GM21619 (cell line): ENCODE data around the gene PLXDC2.
"Not testable (repeated sequence)": the region's sequence is repeated elsewhere in the genome, so short reads cannot be mapped to it uniquely, and the experiment has no call there.

Experiments used
- ATAC-seq: cut with Tn5 transposase; IDR thresholded peaks from one replicate; pipeline ENCODE4 v1.9.1; 2021; ENCODE audit not compliant: unreplicated experiment

PLXDC2 gene

DNA sequence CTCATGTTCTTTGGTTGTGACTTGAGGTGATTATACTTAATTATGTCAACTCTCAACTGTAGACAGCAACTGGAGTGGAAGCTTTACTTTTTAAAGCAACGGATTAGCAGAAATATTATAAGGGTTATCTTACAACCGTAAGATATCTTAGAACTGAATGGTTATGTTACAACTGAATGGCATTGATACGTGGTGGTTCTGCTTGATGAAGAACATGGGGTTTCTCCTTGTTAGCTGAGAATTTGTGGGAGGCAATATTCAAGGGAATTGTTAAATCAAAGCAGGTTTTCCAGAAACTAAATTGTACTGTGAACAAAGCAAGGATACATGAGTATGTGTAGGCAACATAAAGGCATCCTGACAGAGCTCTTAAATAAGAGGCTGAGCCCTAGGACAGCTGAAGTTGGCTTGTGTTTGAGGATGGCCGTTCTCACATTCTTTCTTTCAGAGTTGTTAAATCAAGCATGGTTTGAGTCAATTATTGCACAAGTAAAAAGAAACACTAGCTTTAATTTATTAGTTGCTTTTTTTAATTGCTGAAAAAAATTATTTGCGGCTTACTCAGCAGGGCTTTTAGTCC is 350.0 kb downstream of the PLXDC2 start:
- ATAC-seq = no peak

DNA sequence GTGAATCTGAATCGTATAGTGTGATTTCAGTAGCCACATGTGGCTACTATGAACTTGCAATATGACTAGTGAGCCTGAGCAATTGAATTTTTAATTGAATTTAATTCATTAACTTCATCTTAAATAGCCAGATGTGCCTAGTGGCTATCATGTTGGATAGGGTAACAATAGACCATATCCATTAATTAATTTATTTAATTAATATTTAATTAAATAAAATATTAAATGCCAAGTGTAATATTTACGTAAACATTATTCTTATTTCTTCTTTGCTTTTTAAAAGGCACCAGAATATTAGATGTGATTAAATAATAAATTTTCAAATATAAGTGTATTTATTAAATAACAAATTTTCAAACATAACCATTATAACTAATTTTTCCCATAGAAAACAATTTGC is 354.4 kb downstream of the PLXDC2 start:
- ATAC-seq = no peak

DNA sequence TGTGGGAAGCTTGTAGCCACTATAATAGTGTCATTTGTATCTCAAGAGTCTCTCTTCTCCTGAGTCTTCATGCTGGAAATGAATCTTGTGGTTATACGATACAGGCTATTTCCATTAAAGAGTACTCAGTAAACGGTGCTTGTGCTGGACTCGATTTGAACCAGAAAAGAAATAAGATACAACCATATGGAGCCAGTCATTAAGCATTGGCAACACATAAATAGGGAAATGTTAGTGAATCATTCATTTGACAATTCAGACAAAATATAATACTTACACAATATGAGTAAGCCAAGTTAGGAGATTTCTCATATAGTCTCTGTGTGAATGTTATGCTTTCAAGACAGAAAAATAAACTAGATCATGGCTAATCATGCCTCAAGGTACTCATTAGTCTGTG is 356.8 kb downstream of the PLXDC2 start:
- no peak for ATAC-seq

DNA sequence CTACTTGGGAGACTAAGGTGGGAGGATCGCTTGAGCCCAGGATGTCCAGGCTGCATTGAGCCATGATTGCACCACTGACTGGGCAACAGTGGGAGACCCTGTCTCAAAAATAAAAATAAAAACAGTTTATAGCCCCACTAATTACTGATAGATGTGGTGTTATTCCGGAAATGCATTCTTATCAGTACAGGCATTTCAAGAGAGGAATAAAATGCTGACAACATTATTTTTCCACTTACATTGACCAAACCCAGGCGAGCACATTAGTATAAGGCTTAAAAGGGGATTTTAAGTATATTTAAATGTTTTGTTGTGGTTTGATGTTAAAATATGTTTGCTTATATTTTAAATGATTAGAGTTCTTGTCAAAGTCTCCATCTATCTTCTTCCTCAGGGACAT is 359.5 kb downstream of the PLXDC2 start:
- no peak for ATAC-seq

DNA sequence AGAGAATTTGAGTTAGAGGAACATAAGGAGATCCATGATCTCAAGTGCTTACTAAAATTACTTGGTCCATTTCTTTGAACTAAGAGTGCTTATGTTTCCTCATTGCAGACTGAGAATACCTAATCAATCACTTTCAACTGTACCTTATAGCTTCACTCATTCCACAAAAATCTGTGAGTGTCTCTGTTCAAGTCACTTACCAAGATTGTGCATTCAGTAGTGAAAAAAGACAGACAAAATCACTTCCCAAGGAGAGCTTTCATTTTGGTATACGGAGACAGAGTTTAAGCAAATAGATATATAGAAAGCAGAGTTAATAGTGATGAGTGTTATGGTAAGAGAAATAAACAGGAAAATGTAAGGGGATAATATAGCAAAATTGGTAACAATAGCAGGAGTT is 364.5 kb downstream of the PLXDC2 start:
- ATAC-seq = no peak

DNA sequence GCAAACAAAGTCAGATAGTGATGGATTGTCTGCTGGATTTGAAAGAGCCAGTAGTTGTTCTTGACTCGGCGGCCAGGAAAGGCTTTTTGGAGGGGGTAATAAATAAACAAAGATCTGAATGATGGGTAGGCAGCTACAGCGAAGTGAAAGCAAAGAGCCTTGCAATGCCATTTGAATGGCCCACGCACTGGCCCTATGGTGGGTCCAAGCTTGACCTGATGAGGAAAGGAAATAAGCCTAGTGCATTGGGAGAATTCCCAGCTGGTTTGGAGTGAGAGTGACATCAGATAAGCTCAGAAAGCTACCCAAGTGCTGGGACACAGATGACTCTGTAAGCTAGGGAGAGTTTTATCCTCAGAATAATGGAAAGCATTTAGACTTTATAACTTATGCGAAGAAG is 365.2 kb downstream of the PLXDC2 start:
- no peak for ATAC-seq

DNA sequence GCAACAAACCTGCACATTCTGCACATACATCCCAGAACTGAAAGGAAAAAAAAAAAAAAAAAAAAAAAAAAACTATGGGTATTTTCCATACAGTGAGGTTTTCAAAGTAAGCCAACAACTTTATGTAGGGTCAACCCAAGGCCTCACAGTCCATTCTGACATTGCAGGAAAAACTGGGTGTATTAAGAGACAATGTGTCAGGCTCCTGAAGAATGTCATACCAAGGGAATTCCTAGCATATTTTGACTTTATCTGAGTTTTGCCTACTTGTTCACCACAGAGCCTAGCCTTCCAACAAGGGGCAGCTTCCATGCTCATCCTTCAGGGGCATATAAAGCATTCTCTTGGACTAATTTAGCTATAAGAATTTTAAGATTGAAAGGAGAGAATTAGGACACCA is 368.9 kb downstream of the PLXDC2 start:
- ATAC-seq = no peak

DNA sequence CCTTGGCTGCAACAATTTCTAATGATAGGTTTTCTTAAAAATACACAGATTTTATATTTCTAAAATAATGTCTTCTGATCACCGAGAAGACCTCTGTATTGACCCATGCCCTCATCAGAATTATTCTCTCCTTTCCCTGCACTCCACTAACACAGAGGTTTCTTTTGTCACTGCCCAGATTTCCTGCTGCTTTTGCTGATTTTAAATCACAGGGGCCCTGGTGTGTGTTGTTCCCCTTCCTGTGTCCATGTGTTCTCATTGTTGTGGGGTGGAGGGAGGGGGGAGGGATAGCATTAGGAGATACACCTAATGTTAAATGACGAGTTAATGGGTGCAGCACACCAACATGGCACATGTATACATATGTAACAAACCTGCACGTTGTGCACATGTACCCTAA is 375.2 kb downstream of the PLXDC2 start:
- not testable (repeated sequence) for ATAC-seq

DNA sequence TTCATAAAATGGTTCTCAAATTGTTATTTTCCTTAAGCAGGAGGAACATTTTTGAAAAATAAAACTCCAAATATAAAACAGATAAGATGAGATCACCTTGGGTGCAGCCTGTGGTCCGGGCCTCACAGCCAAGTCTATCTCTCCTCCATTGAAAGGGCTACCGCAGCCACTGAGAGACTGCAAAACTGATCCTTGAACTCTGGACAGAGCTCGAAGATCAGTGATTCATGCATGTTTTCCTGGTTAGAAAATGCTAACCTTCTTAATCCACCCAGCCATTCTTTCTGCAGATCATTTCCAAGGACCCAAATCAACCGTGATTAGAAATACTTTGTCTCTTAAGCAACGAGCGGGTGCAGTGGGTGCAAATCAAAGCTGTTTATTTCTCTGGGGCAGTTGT is 378.8 kb downstream of the PLXDC2 start:
- ATAC-seq = no peak

DNA sequence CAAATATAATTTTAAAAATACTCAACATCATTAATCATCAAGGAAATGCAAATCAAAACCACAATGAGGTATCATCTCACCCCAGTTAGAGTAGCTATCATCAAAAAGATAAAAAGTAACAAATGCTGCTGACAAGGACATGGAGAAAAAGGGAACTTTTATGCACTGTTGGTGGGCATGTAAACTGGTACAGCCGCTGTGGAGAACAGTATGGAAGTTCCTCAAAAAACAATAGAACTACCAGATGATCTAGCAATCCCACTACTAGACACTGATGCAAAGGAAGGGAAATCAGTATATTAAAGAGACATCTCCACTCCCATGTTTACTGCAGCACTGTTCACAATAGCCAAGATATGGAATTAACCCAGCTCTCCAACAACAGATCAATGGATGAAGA is 384.5 kb downstream of the PLXDC2 start:
- no peak for ATAC-seq

DNA sequence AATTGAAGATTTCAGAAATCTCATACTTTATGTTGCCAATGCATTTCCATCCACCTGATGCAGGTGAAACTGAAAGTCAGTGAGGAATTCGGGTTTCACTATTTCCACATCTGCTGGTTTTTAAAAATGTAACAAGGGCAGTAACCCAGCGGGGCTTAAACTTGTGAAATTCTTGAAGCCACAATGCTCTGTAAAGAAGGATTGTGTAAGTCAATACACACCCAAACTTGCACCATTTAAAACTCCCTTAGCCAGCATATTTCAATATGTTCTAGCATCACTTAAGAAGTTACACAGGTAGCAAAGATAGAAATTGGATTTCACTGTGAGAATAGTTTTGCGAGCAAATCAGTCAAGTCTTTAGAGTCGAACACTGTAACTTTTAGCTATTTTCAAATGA is 386.1 kb downstream of the PLXDC2 start:
- ATAC-seq = no peak

DNA sequence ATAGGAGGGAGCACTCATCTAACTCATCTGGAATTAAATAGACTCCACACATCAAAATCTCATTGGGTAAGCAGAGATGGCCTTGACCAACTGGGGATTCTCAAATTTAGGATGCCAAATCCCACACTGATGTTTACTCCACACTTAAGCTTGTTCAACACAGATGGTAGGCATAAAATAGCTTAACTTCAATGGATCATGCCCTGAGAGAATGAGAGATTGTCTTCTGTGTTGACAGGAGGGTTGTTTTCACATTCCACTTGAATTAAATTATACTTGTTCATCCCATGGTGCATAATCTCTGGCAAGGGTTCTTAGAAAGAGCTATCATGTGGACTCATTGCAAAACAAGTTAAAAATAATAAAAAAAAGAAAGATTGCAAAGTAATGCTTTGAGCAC is 391.4 kb downstream of the PLXDC2 start:
- no peak for ATAC-seq

DNA sequence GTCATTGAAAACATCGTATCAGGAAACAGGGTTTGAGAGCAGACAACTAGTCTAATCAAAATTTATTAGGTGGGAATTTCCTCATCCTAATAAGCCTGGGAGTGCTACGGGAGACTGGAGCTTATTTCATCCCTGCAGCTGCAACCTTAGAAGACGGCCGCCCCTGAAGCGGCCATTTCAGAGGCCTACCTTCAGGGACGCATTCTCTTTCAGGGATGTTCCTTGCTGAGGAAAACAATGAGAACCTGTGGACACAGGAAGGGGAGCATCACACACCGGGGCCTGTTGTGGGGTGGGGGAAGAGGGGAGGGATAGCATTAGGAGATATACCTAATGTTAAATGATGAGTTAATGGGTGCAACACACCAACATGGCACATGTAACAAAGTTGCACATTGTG is 392.9 kb downstream of the PLXDC2 start:
- not testable (repeated sequence) for ATAC-seq

DNA sequence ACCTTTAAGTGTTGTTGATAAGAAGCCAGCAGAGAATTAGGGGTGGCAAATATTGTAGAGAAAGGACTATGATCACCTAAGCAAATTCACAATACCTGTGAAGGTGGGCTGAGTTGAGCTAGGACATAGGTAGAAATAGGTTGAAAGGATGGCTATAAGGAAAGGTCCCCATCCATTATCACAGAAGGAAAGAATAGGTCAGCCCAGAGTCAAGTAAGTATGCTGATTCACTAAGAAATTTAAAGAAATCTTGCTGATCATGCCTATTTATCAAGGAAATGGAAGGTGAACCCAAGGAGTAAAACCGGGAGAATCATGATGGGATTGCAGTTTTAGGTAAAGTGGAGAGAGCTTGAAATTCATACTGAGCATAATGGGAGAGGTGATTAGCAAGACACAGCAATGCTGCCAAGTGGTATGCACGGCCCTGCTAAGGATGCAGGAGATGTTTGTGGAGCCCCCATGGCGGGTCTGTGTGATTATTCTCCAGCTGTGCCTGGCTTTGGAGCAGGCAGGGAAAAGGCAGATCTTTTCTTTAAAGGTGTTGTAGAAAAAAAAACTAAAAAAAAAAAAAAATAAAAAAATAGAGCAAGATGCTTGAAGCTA is 399.4 kb downstream of the PLXDC2 start:
- no peak for ATAC-seq

DNA sequence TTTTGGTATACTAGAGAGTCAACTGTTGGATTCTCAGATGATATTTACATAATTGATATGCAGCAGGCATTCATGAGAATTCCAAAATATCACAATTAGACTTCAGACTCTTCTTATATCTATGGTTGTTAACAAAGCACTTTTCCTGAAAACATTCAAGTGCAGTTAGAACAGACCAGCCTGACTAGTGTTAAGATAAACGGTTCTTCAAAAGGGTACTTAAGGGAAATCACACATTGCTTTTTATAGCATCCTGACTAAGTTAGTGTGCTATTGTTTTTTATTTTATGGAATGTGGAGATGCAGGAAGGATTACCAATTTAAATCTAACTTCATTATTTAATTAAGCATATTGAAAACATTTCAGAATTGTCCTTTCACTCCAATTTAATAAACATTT is 405.1 kb downstream of the PLXDC2 start:
- no peak for ATAC-seq

DNA sequence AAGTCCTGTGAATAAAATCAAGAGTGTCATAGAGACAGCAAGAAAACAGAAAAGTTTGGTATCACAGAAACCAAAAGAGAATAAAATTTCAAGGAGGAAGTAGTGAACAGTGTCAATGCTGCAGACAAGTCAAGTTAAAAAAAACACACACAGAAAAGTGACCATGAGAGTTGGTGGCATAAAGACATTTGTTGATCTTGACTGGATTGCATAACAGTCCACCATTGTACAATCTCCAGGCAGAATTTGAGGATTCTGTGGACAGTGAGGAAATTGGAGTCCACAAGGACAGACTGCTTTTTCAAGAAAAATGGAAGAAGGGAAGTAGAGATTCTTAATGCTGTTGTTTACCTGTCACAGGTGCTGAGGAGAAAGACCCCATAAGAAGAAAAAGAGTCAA is 412.5 kb downstream of the PLXDC2 start:
- ATAC-seq = no peak

DNA sequence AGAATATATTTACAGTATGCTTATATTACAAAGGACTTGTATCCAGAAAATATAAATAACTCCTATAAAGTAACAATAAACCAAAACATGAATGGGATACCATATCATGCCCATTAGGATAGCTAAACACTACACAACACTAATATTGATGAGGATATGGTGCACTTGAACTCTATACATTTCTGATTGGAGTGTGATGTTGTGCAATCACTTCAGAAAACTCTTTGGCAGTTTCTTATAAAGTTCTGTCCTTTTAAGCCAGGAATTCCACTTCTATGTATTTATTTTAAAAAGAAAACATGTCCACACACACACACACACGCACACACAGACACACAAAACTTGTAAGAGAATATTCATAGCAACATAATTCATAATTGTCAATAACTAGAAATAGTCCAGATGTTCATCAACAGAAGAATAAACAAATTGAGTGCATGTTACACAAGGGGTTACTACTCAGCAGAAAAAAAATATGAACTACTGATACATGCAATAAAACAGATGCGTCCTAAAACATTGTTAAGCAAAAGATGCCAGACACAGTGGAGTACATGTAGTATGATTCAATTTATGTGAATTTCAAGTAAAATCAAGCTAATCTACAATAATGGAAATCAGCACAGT is 416.0 kb downstream of the PLXDC2 start:
- no peak for ATAC-seq

DNA sequence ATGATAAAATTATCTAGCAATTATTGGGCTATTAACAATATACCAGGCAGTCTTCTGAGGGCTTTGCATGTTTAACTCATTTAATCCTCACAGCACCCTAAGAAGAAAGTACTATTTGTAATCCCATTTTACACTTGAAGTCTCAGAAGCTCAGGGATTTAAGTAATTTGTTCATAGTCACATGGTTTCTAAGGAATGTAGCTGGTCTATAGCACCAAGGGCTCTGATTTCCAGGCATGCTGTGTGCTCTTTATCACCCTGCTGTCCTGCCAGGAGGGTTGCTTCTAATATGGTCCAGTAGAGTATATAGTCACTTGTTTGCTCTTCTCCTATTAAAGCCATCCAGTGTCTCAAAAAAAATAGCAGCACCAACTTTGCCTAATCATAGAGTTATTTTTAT is 417.2 kb downstream of the PLXDC2 start:
- ATAC-seq = no peak

DNA sequence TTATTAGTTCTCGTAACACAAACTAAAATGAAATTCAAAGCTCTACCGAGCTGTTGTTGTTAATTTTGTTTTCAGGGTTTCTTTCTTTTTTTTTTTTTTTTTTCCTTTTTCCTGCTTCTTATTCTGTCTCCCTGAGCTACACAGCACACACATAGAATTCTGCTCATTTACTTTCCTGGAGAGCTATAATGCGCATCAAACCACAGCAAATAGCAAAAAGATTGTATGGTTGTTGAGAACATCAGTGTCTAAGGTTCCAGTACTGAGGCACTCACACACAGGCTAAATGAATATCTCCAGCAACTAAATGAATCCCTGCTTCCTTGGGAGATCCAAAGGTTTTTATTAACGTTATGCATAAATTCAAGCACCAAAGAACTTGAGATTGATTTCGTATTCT is 418.3 kb downstream of the PLXDC2 start:
- no peak for ATAC-seq

DNA sequence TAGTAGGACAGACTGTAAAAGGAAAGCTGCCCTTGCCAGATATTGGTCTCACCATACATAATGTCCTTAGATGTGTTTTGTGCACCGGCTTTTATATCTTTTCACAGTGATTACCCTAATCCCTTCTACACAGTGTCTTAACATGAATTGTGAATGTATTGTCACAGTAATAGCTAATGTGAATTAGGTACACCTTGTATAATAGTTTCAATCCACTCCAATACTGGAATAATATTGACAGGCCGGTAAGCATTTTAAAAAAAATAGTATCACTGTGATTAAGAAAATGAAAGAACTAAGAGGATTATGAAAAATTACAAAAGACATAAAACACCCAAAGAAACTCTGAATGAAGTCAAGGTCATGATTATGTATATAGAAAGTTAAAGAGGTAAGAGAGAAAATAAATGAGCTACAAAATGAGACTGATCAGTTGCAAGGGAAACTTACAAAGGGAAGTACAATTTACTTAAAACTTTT is 420.9 kb downstream of the PLXDC2 start:
- no peak for ATAC-seq

DNA sequence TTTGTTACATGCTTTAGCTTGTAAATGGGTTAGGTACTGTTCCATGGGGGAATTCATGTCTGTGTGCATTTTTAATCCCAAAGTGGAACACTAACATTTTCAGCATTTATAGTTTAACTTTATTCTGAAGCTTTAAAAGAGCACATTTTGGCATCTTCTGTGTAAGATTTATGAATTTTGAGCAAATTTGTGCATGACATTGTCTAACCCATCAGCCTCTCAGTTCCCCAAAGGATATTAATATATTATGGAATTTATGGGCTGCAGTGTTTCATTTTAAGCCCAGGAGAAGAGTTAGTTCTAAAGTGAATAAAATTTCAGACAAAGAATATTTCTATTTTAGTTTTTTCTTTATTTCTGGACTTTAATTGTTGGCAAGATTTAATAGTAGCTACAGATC is 421.4 kb downstream of the PLXDC2 start:
- ATAC-seq = no peak

DNA sequence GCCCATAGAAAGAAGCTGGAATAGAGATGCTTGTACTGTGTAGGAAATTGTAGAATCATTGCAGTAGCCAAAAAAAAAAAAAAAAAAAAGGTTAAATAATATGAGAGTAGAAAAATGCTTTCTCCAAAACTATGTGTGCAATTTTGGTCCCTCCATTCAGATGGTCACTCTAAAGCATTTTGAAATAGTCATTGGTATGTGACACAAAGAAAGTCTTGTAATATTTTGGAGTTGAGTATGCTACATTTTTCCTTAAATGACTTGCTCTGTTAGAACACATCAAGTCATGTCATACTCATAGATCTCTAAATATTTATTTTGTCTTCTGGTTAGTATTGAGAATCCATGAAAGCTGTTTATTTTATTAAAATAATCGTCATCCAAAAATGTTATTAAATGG is 424.4 kb downstream of the PLXDC2 start:
- ATAC-seq = no peak

DNA sequence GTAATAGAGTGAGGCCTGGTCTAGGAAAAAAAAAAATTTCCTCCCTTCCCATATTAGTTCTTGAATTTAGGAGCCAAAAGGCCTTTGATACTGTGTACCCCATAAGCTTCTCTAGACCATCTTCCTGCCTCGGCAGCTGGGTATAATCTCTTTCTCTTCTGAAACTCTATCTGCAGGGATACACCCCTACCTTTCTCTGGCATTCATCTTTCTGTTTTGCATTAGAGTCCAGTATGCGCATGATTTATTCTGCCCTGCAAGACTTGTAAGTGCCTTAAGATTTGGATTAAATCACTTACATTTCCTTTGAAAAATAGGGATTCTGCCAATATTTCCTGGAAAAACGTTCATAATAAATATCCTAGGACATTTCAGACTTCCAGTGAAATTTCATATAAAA is 431.2 kb downstream of the PLXDC2 start:
- no peak for ATAC-seq
